SU-DHL-6 (cell line): ENCODE measurements around the gene IL27RA.

Source experiments
- CTCF ChIP-seq: fragments of 200-600 bp; sonication (generic); IDR thresholded peaks from one replicate; pipeline ENCODE4 v1.5.1; 2017; ENCODE audit warnings: antibody characterized with exemption, mild to moderate bottlenecking, low read length, moderate library complexity; ENCODE audit not compliant: insufficient read depth, poor library complexity, severe bottlenecking
- EZH2phosphoT487 ChIP-seq: fragments of 200-600 bp; sonication (generic), shearing (Covaris generic); conservative IDR thresholded peaks from 2 replicates; pipeline ENCODE4 v1.6.1; 2018; ENCODE audit warnings: mild to moderate bottlenecking, antibody characterized with exemption, low read length, moderate library complexity, mixed read lengths

DNA sequence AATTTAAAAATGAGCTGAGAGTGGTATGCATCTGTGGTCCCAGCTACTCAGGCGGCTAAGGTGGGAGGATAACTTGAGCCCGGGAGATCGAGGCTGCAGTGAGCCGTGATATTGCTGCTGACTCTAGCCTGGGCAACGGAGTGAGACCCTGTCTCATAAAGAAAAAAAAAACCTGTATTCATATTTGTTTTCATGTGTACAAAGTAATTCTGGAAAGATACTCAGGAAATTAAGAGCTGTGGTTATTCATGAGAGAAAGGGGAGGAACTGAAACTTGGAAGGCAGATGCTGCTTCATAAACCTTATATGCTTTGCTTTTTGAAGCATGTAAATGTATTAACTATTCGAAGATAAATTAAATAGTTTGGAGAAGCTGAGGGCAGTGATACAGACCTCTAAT lies 12.5 kb upstream of the IL27RA start:
- TF ChIP-seq CTCF (no peak), EZH2phosphoT487 (no peak)
